ENCODE measurements around the gene FAM111B. TPM values are rescaled to one million over a fixed set of nuclear protein-coding genes. Genes with fewer than 3 reads are reported as not detected.

FAM111B gene, protein sequence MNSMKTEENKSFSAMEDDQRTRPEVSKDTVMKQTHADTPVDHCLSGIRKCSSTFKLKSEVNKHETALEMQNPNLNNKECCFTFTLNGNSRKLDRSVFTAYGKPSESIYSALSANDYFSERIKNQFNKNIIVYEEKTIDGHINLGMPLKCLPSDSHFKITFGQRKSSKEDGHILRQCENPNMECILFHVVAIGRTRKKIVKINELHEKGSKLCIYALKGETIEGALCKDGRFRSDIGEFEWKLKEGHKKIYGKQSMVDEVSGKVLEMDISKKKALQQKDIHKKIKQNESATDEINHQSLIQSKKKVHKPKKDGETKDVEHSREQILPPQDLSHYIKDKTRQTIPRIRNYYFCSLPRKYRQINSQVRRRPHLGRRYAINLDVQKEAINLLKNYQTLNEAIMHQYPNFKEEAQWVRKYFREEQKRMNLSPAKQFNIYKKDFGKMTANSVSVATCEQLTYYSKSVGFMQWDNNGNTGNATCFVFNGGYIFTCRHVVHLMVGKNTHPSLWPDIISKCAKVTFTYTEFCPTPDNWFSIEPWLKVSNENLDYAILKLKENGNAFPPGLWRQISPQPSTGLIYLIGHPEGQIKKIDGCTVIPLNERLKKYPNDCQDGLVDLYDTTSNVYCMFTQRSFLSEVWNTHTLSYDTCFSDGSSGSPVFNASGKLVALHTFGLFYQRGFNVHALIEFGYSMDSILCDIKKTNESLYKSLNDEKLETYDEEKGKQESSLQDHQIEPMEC
- total RNA-seq: 9.5 TPM in 2 replicates

DNA sequence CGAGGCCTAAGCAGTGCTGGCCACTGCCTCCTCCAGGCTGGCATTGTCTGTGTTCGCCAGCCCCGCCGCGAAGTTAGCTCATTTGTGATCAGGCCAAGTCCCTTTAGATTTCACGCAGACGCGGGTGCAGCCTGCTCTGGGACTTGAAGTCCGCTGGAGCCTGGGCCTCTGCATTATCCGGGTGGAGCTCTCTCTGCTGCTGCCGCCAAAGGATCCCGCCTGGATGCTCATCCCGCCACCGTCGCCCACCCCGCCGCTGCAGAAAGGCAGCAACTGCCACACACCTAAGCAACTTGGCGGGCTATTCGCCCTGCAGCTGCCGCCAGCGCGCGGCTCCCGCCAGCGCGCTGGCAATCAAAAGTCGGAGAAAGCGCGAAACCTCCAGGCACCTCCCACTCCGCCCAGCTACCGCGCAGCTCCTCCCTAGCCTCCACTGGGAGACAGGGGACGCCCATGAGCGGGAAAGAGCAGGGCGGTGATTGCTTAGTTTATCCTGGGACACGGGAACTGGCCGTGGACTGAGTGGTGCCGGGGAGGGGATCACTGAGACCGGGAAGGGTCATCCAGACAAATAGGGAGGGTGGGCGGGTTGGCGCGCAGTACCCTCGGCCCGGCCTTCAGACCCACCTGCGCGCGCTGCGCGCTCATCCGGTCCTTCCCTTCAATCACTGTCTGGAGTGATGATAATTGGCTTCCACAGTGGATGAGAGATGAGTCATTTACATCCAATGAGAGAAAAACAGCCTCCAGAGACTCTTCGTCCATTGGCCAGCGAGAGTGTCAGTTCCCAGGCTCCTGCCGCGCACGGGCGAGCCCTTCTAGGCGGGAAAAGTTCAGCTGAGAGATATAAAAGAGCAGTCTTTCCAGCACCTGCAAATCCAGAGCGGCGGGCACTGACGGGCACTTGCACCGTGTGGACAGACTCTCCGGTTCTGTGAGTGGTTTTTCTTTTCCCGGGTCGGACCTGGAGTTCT lies at the start of gene FAM111B:
FAM111B (plus strand) TSS at position 875 of the 974 bp plus-strand sequence. CDS start 2,389 bp downstream, outside the sequence.

DNA sequence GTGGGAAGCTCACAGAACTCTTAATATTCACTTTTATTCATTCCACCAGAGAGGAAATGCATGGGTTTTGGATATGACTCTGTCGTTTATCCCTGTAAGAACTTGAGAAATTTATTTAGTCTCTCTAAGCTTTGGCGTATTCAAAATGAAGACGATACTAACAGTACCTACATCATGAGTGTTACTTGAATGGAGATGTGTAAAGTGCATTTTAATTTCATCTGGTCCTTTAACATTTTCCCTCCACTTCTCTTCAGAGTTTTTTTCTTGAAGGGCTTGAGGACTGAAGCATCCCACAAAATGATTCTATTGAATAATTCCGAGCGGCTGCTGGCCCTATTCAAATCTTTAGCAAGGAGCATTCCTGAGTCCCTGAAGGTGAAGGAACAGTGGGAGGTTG lies 21.0 kb upstream of the FAM111B start, which contains the start of gene GLYATL1B:
GLYATL1B (plus strand) TSS at position 301 of the 400 bp plus-strand sequence; CDS start at position 301, 0 bp downstream.

DNA sequence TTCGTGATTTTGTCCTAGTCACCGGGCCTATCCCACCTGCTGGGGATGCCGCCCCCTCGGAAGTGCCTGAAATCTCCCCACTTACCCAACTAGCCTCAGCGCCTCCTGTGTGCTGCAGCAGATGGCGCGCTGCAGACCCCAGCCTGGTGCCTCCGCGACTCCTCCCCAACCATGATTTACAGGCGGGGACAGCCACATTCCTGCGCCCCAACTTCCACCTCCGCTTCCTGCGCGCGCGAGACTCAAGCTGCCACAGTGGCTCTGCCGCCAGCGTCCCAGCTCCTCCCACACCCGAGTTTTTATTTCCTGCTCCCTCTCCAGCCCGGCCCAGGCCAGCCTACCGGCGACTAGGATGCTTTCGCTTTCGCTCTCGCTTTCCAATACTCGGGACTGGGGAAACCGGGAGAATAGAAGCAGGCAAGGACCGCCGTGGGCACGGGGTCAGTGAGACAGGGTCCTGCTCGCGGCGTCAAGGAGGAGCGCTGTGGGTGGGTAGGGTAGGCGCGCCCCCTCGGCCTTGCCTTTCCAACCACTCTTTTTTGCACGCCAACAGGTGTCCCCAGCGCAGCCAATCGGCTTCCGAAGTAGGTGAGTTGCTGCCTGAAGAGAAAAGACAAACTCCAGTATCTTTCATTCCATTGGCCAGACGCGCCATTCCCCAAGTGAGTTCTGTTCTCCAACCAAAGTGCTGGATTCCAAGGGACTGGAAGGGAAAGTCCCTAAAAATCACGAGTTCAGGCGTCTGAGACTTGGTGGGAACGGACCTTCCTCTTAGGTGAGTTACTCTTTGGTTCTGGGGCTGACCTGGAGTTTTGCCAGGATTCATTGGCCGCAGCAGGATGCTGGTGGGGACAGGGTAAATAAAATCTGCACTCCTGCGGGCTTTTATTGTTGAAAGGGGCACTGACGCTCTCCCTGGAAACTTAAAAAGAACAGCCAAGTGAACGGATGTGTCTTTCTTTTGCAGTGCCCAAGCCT lies 35.8 kb downstream of the FAM111B start, which contains the start of gene FAM111A:
FAM111A (plus strand) TSS at position 327 of the 978 bp plus-strand sequence. CDS start 6,017 bp downstream, outside the sequence.

DNA sequence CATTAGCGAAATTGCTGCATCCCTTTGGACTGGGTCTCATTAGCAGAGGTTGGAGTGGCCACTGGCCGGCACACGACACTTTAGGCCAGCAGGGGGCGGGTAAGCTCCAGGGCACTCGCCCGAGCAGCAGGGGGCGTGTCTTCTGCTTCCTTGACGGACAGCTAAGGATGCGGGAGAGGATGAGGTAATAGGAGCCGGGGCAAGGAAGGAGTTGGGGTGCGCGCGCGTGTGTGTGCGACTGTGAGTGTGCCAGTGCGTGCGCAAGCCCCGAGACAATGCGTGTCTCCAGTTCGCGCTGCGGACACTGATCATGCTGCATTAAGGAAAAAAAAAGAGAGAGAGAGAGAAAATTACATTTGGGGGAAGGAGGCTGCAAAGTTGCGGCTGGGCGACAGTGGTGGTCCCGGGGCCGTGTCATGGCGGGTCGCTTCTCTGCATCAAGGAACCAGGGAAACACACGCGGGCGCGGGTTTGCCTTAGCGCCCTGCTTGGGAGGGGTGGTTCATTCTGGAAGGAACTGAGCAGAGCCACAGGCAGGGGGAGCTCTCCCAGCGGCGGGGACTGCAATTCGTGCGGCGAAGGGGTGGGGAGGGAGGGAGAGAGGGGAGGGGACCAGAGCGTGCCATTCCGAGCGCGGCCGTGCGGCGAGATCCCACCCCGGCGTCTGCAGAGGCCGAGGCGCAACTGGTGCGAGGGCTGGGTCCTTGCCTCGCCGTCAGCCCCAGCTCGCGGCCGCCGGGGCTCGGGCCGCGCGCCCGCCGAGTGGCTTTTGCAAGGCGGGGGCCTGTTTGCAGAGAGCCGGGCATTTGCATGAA lies 64.7 kb downstream of the FAM111B start, which contains the start of gene DTX4:
DTX4 (plus strand) TSS at position 625 of the 815 bp plus-strand sequence. CDS start 464 bp downstream, outside the sequence.

Other genes with a start within 250 kb of the FAM111B start
- gene GLYATL1, start 167.7 kb upstream of the FAM111B start, total RNA-seq: not detected in 2 replicates
- not detected in 2 replicates for gene GLYATL1B, start 20.9 kb upstream of the FAM111B start, total RNA-seq
- gene FAM111A, start 35.6 kb downstream of the FAM111B start, total RNA-seq: 12.1 and 16.8 TPM in 2 replicates
- gene DTX4, start 64.9 kb downstream of the FAM111B start, total RNA-seq: 4.2 and 5.9 TPM in 2 replicates
- not detected in 2 replicates for gene MPEG1, start 105.7 kb downstream of the FAM111B start, total RNA-seq

All from airway epithelial cell (primary cell).